ENCODE measurements around the gene NLRC5.

The NLRC5 gene

DNA sequence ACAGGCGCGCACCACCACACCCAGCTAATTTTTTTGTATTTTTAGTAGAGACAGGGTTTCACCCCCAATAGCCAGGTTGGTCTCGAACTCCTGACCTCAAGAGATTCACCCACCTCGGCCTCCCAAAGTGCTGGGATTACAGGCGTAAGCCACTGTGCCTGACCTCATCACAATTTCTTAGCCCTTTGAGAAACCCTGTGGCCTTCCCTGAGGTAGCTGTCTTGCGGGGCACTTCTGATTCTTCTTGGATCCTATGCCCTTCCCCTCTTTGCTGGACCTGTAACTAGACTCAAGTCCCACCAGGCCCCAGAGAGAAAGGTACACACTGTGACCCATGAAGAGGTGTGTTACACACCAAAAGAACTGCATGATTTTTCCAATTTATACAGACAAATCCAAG, 41.1 kb upstream of the NLRC5 start:
- H3K4me2 ChIP-seq (ENCODE audit: insufficient read depth, low read length), result no peak overlapping the region
- TF ChIP-seq EZH2 (IDR thresholded peaks at IDR 0.05; ENCODE audit: borderline replicate concordance, low read depth, low read length, severe bottlenecking) (no peak), CTCF (IDR thresholded peaks at IDR 0.05; ENCODE audit: borderline replicate concordance, extremely low read depth, low read length, poor library complexity, severe bottlenecking) (no peak)
- H3K4me1 ChIP-seq (ENCODE audit: insufficient read depth, low read length), result no peaks in the 10 kb centered on the region
- ATAC-seq (ENCODE audit: insufficient read depth, low read depth) (no peak), DNase-seq (no peak)
- peaks cover 23% of the 10 kb centered on the region for H3K36me3 ChIP-seq (ENCODE audit: insufficient read depth, low read length)
- no peaks in the 10 kb centered on the region for H3K27me3 ChIP-seq (ENCODE audit: insufficient read depth, low read length, poor library complexity)
- H3K4me3 ChIP-seq (ENCODE audit: low read depth in 1 of 2, low read length in 2 of 2), result no peak overlapping the region
- H3K27ac ChIP-seq (ENCODE audit: low read length), result no peak overlapping the region
- no peaks in the 10 kb centered on the region for H3K79me2 ChIP-seq (ENCODE audit: insufficient read depth, low read length)
- H4K20me1 ChIP-seq (ENCODE audit: insufficient read depth, low read length), result no peaks in the 10 kb centered on the region
- no peaks in the 10 kb centered on the region for H3K9me3 ChIP-seq (ENCODE audit: insufficient read depth, low read length, severe bottlenecking)
- no peak overlapping the region for H3K9ac ChIP-seq (ENCODE audit: low read depth, low read length)
- no peak overlapping the region for H2AFZ ChIP-seq (ENCODE audit: low read depth, low read length)

- no peaks in the 10 kb centered on the region for H3K9me3 ChIP-seq (ENCODE audit: insufficient read depth, low read length, severe bottlenecking)
- no peaks in the 10 kb centered on the region for H3K27me3 ChIP-seq (ENCODE audit: insufficient read depth, low read length, poor library complexity)
- H3K9ac ChIP-seq (ENCODE audit: low read depth, low read length), result no peak overlapping the region
- H3K4me3 ChIP-seq (ENCODE audit: low read depth in 1 of 2, low read length in 2 of 2), result no peak overlapping the region
- no peaks in the 10 kb centered on the region for H3K79me2 ChIP-seq (ENCODE audit: insufficient read depth, low read length)
- peaks cover 5% of the 10 kb centered on the region for H3K36me3 ChIP-seq (ENCODE audit: insufficient read depth, low read length)
- H2AFZ ChIP-seq (ENCODE audit: low read depth, low read length), result no peak overlapping the region
- DNase-seq (no peak), ATAC-seq (ENCODE audit: insufficient read depth, low read depth) (no peak)
- no peak overlapping the region for H3K4me2 ChIP-seq (ENCODE audit: insufficient read depth, low read length)
- H3K27ac ChIP-seq (ENCODE audit: low read length), result no peak overlapping the region
- TF ChIP-seq EZH2 (IDR thresholded peaks at IDR 0.05; ENCODE audit: borderline replicate concordance, low read depth, low read length, severe bottlenecking) (no peak), CTCF (IDR thresholded peaks at IDR 0.05; ENCODE audit: borderline replicate concordance, extremely low read depth, low read length, poor library complexity, severe bottlenecking) (no peak)
- H4K20me1 ChIP-seq (ENCODE audit: insufficient read depth, low read length), result no peaks in the 10 kb centered on the region
- no peaks in the 10 kb centered on the region for H3K4me1 ChIP-seq (ENCODE audit: insufficient read depth, low read length)
These were observed 39.3 kb upstream of the NLRC5 start for GRCh38 chr16:56950051-56950450.

DNA sequence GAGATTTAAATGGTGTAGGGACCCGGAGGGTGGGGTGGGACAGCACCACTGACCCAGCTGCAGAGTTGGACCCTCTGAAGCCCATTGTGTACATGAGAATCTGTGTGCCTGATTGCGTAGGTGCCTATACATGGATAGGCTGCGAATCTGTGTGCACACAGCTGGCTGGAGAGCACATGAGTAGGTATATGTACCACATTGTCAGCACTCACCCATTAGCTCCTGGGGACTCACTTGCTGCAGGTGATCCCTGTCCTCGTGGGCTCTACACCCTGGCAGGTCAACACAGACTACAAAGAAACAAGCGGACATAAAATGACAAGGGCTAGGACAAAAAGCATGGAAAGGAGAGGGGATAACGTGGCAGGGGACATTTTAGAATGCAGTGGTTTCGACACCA, 38.9 kb upstream of the NLRC5 start:
- TF ChIP-seq EZH2 (IDR thresholded peaks at IDR 0.05; ENCODE audit: borderline replicate concordance, low read depth, low read length, severe bottlenecking), result no peak
- no peak for TF ChIP-seq CTCF (IDR thresholded peaks at IDR 0.05; ENCODE audit: borderline replicate concordance, extremely low read depth, low read length, poor library complexity, severe bottlenecking)
- ATAC-seq (ENCODE audit: insufficient read depth, low read depth), result no peak
- H3K9ac ChIP-seq (ENCODE audit: low read depth, low read length), result no peak overlapping the region
- DNase-seq, result no peak
- no peaks in the 10 kb centered on the region for H3K27me3 ChIP-seq (ENCODE audit: insufficient read depth, low read length, poor library complexity)
- no peaks in the 10 kb centered on the region for H3K9me3 ChIP-seq (ENCODE audit: insufficient read depth, low read length, severe bottlenecking)
- no peak overlapping the region for H3K27ac ChIP-seq (ENCODE audit: low read length)
- no peak overlapping the region for H3K4me3 ChIP-seq (ENCODE audit: low read depth in 1 of 2, low read length in 2 of 2)
- H3K36me3 ChIP-seq (ENCODE audit: insufficient read depth, low read length), result peaks cover under 1% of the 10 kb centered on the region; the same call in 1 of the 2 replicates
- H2AFZ ChIP-seq (ENCODE audit: low read depth, low read length), result no peak overlapping the region
- H4K20me1 ChIP-seq (ENCODE audit: insufficient read depth, low read length), result no peaks in the 10 kb centered on the region
- no peak overlapping the region for H3K4me2 ChIP-seq (ENCODE audit: insufficient read depth, low read length)
- H3K4me1 ChIP-seq (ENCODE audit: insufficient read depth, low read length), result no peaks in the 10 kb centered on the region
- H3K79me2 ChIP-seq (ENCODE audit: insufficient read depth, low read length), result no peaks in the 10 kb centered on the region

Data from DND-41 (cell line).